Osteoblast (primary cell): ENCODE results near the gene DDX49. TPM values are rescaled to one million over a fixed set of nuclear protein-coding genes. Genes with fewer than 3 reads are reported as not detected.

Experiments
- DNase-seq: peaks from one replicate; pipeline ENCODE4 v3.0.0; 2011; ENCODE audit warnings: low spot score, mixed read lengths; ENCODE audit not compliant: insufficient read length; ENCODE audit errors: missing footprints
- H2AFZ ChIP-seq: 2 replicates; pipeline ENCODE4 v1.6.0; 2011; ENCODE audit warnings: mild to moderate bottlenecking, low read length
- H3K27ac ChIP-seq: 2 replicates; pipeline ENCODE4 v1.5.1; 2011; ENCODE audit warnings: mild to moderate bottlenecking, low read depth, low read length, moderate library complexity
- H3K27me3 ChIP-seq: 2 replicates; pipeline ENCODE4 v1.6.0; 2012; ENCODE audit warnings: mild to moderate bottlenecking, control low read depth, inconsistent platforms, low read length, moderate library complexity; ENCODE audit not compliant: insufficient read depth
- H3K36me3 ChIP-seq: 2 replicates; pipeline ENCODE4 v1.5.1; 2011; ENCODE audit warnings: mild to moderate bottlenecking, low read length, control low read depth, moderate library complexity; ENCODE audit not compliant: insufficient read depth
- H3K4me1 ChIP-seq: 2 replicates; pipeline ENCODE4 v1.5.1; 2011; ENCODE audit warnings: mild to moderate bottlenecking, low read length, control low read depth, moderate library complexity; ENCODE audit not compliant: insufficient read depth
- H3K4me2 ChIP-seq: 2 replicates; pipeline ENCODE4 v1.6.0; 2011; ENCODE audit warnings: mild to moderate bottlenecking, low read length; ENCODE audit not compliant: insufficient read depth
- H3K4me3 ChIP-seq: fragments of 200-600 bp; sonication (generic); 3 replicates; pipeline ENCODE4 v1.5.1; 2012; ENCODE audit warnings: mild to moderate bottlenecking, low read length, inconsistent platforms; ENCODE audit not compliant: insufficient read depth
- H3K79me2 ChIP-seq: 2 replicates; pipeline ENCODE4 v1.6.0; 2012; ENCODE audit warnings: mild to moderate bottlenecking, low read length, control low read depth, inconsistent platforms; ENCODE audit not compliant: insufficient read depth
- H3K9me3 ChIP-seq: 2 replicates; pipeline ENCODE4 v1.5.1; 2011; ENCODE audit warnings: low read depth, low read length, control low read depth
- H4K20me1 ChIP-seq: 2 replicates; pipeline ENCODE4 v1.6.0; 2012; ENCODE audit warnings: mild to moderate bottlenecking, low read length, control low read depth; ENCODE audit not compliant: insufficient read depth
- total RNA-seq: library from RNA; depleted of rRNA; stranded (reverse); fragments of >200 nt; gene quantifications from 2 replicates; pipeline ENCODE4 v1.2.3, GENCODE V29; 2012
- TF ChIP-seq, protein P1 (sequence below): IDR thresholded peaks from 2 replicates; pipeline ENCODE4 v1.5.1; 2011; ENCODE audit warnings: mild to moderate bottlenecking, low read depth, low read length, moderate library complexity; ENCODE audit errors: extremely low read depth

The DDX49 gene
- total RNA-seq, 1 donor: 46.7 TPM

DNA sequence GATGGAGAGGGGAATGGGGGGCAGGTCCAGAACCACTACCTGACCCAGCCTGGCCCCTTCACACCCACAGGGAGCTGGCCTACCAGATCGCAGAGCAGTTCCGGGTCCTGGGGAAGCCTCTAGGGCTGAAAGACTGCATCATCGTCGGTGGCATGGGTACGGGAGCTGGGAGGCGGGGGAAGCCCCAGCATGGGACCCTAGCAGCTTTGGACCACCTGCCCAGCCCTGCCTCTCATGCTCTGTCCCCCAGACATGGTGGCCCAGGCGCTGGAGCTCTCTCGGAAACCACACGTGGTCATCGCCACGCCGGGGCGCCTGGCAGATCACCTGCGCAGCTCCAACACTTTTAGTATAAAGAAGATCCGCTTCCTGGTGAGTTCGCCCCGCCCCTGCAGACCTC lies 2.1 kb downstream of the DDX49 start:
- no peaks in the 10 kb centered on the region for H3K27me3 ChIP-seq
- no peaks in the 10 kb centered on the region for H3K9me3 ChIP-seq
- H2AFZ ChIP-seq: no peak overlapping the region
- DNase-seq: no peak
- no peak overlapping the region for H3K27ac ChIP-seq
- H4K20me1 ChIP-seq: peaks cover 22% of the 10 kb centered on the region
- H3K79me2 ChIP-seq: peaks cover 51% of the 10 kb centered on the region
- no peak overlapping the region for H3K4me3 ChIP-seq
- TF ChIP-seq, protein P1, sequence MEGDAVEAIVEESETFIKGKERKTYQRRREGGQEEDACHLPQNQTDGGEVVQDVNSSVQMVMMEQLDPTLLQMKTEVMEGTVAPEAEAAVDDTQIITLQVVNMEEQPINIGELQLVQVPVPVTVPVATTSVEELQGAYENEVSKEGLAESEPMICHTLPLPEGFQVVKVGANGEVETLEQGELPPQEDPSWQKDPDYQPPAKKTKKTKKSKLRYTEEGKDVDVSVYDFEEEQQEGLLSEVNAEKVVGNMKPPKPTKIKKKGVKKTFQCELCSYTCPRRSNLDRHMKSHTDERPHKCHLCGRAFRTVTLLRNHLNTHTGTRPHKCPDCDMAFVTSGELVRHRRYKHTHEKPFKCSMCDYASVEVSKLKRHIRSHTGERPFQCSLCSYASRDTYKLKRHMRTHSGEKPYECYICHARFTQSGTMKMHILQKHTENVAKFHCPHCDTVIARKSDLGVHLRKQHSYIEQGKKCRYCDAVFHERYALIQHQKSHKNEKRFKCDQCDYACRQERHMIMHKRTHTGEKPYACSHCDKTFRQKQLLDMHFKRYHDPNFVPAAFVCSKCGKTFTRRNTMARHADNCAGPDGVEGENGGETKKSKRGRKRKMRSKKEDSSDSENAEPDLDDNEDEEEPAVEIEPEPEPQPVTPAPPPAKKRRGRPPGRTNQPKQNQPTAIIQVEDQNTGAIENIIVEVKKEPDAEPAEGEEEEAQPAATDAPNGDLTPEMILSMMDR: no peak
- no peak overlapping the region for H3K4me2 ChIP-seq
- H3K36me3 ChIP-seq: peaks cover 40% of the 10 kb centered on the region
- H3K4me1 ChIP-seq: peaks cover 14% of the 10 kb centered on the region

- H3K79me2 ChIP-seq: peaks cover 43% of the 10 kb centered on the region
- peaks cover 43% of the 10 kb centered on the region for H3K36me3 ChIP-seq
- TF ChIP-seq, protein P1: no peak
- no peak overlapping the region for H3K4me3 ChIP-seq
- H3K4me2 ChIP-seq: no peak overlapping the region
- H3K9me3 ChIP-seq: no peaks in the 10 kb centered on the region
- no peaks in the 10 kb centered on the region for H3K27me3 ChIP-seq
- no peak for DNase-seq
- H3K27ac ChIP-seq: no peak overlapping the region
- H3K4me1 ChIP-seq: peaks cover 14% of the 10 kb centered on the region
- peaks cover 25% of the 10 kb centered on the region for H4K20me1 ChIP-seq
- no peak overlapping the region for H2AFZ ChIP-seq
Observed at GRCh38 chr19:18922228-18922985, 2.9 kb downstream of the DDX49 start.

DNA sequence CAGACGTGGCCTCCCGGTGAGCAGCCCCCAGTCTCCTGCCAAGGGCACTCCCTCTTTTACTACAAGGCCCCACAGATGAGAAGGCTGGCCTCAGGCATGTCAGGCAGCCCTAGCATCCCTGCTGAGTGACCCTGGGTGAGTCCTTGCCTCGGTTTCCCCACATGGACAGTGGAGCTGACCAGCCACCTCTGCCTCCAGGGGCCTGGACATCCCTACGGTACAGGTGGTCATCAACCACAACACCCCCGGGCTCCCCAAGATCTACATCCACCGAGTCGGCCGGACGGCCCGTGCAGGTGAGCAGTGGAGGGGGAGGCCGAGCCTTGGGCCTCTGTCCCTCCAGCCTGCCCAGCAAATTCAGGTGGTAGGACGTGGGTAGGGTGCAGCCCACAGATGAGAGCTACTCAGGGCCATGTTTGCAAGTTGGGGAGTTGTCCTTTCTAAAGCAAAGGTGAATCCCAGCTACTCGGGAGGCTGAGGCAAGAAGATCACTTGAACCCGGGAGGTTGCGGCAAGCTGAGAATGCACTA lies 5.2 kb downstream of the DDX49 start:
- Histone ChIP-seq H2AFZ (no peak overlapping the region), H3K27ac (no peak overlapping the region), H3K79me2 (peaks cover 27% of the 10 kb centered on the region), H4K20me1 (peaks cover 27% of the 10 kb centered on the region), H3K4me3 (no peak overlapping the region), H3K4me1 (peaks cover 8% of the 10 kb centered on the region), H3K27me3 (no peaks in the 10 kb centered on the region), H3K4me2 (no peak overlapping the region), H3K9me3 (no peaks in the 10 kb centered on the region), H3K36me3 (peaks cover 62% of the 10 kb centered on the region)
- no peak for DNase-seq
- TF ChIP-seq, protein P1: no peak

DNA sequence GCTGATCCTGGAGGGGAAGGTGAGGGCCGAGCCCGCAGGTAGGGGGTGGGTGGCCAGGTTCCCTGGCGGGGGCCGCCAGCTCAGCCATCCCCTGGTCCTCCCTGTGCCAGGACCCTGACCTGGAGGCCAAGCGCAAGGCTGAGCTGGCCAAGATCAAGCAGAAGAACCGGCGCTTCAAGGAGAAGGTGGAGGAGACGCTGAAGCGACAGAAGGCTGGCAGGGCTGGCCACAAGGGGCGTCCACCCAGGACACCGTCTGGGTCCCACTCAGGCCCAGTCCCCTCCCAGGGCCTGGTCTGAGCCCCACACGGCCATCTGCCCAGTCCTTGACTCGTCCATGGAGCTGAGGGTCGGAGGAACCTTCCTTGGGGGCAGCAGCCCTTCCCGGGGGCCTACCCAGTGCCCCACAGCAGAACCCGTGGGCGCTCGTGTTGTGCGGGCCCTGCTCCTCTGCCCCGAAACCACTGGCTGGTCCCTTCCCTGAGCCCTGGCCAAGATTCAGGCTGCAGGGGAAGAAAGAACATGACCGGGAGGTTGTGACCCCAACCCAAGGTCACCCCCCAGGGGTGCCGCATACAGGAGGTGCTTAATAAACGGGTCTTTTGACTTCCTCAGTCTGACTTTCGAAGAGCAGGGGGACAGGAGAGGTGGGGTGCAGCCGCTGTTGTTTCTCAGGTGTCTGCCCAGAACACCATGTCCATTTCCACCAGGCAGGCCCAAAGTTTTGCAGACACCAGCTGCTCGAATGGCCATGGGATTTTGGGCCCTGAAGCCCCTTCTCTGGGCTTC lies 8.7 kb downstream of the DDX49 start:
- peaks cover 26% of the 10 kb centered on the region for H4K20me1 ChIP-seq
- no peaks in the 10 kb centered on the region for H3K27me3 ChIP-seq
- TF ChIP-seq, protein P1: no peak
- peak; percentile 77 for DNase-seq
- H3K4me2 ChIP-seq: no peak overlapping the region
- H3K79me2 ChIP-seq: peaks cover 2% of the 10 kb centered on the region
- H3K4me1 ChIP-seq: no peaks in the 10 kb centered on the region
- H3K9me3 ChIP-seq: no peaks in the 10 kb centered on the region
- peaks cover 66% of the 10 kb centered on the region for H3K36me3 ChIP-seq
- no peak overlapping the region for H3K4me3 ChIP-seq
- H3K27ac ChIP-seq: no peak overlapping the region
- H2AFZ ChIP-seq: no peak overlapping the region
